ENCODE measurements around the gene ZNF624.

Gene ZNF624

GRCh38 chr17:16662936-16663335 lies 9.3 kb upstream of the ZNF624 start:
- Histone ChIP-seq H3K4me3 (ENCODE audit: insufficient read length, low read depth) (no peak overlapping the region), H3K27me3 (ENCODE audit: insufficient read depth, insufficient read length) (peaks cover 12% of the 10 kb centered on the region), H3K9ac (ENCODE audit: insufficient read length, low read depth) (no peak overlapping the region), H3K4me1 (ENCODE audit: insufficient read depth, insufficient read length) (no peaks in the 10 kb centered on the region), H3K9me3 (ENCODE audit: insufficient read depth, low read length) (peaks cover 10% of the 10 kb centered on the region), H3K36me3 (ENCODE audit: insufficient read depth, insufficient read length, low read length) (no peaks in the 10 kb centered on the region)
- DNase-seq (ENCODE audit: low read depth, low spot score): no peak
- TF ChIP-seq YY1 (IDR thresholded peaks at IDR 0.05; ENCODE audit: insufficient read depth, insufficient read length) (no peak), ZNF274 (IDR thresholded peaks at IDR 0.05; ENCODE audit: low read depth, low read length) (no peak), SUZ12 (IDR thresholded peaks at IDR 0.05; ENCODE audit: extremely low read depth, insufficient read depth, insufficient read length) (no peak)

- Histone ChIP-seq H3K9me3 (ENCODE audit: insufficient read depth, low read length) (peaks cover 24% of the 10 kb centered on the region), H3K4me1 (ENCODE audit: insufficient read depth, insufficient read length) (no peaks in the 10 kb centered on the region), H3K4me3 (ENCODE audit: insufficient read length, low read depth) (no peak overlapping the region), H3K9ac (ENCODE audit: insufficient read length, low read depth) (no peak overlapping the region), H3K36me3 (ENCODE audit: insufficient read depth, insufficient read length, low read length) (no peaks in the 10 kb centered on the region), H3K27me3 (ENCODE audit: insufficient read depth, insufficient read length) (no peaks in the 10 kb centered on the region)
- TF ChIP-seq ZNF274 (IDR thresholded peaks at IDR 0.05; ENCODE audit: low read depth, low read length) (no peak), YY1 (IDR thresholded peaks at IDR 0.05; ENCODE audit: insufficient read depth, insufficient read length) (no peak), SUZ12 (IDR thresholded peaks at IDR 0.05; ENCODE audit: extremely low read depth, insufficient read depth, insufficient read length) (no peak)
- DNase-seq (ENCODE audit: low read depth, low spot score): no peak
These were observed 7.6 kb upstream of the ZNF624 start for GRCh38 chr17:16661217-16661616.

- Histone ChIP-seq H3K9ac (ENCODE audit: insufficient read length, low read depth) (peak overlapping the region; percentile 82), H3K9me3 (ENCODE audit: insufficient read depth, low read length) (peaks cover 17% of the 10 kb centered on the region), H3K4me3 (ENCODE audit: insufficient read length, low read depth) (peak overlapping the region; percentile 63), H3K4me1 (ENCODE audit: insufficient read depth, insufficient read length) (no peaks in the 10 kb centered on the region), H3K27me3 (ENCODE audit: insufficient read depth, insufficient read length) (no peaks in the 10 kb centered on the region), H3K36me3 (ENCODE audit: insufficient read depth, insufficient read length, low read length) (no peaks in the 10 kb centered on the region)
- TF ChIP-seq YY1 (IDR thresholded peaks at IDR 0.05; ENCODE audit: insufficient read depth, insufficient read length) (no peak), ZNF274 (IDR thresholded peaks at IDR 0.05; ENCODE audit: low read depth, low read length) (no peak), SUZ12 (IDR thresholded peaks at IDR 0.05; ENCODE audit: extremely low read depth, insufficient read depth, insufficient read length) (no peak)
- no peak for DNase-seq (ENCODE audit: low read depth, low spot score)
These were observed 743 bp downstream of the ZNF624 start for GRCh38 chr17:16652847-16653366.

GRCh38 chr17:16652252-16652651 lies 1.4 kb downstream of the ZNF624 start:
- Histone ChIP-seq H3K9me3 (ENCODE audit: insufficient read depth, low read length) (peaks cover 10% of the 10 kb centered on the region; the same call in 1 of the 2 replicates), H3K9ac (ENCODE audit: insufficient read length, low read depth) (no peak overlapping the region), H3K4me1 (ENCODE audit: insufficient read depth, insufficient read length) (no peaks in the 10 kb centered on the region), H3K36me3 (ENCODE audit: insufficient read depth, insufficient read length, low read length) (no peaks in the 10 kb centered on the region), H3K27me3 (ENCODE audit: insufficient read depth, insufficient read length) (no peaks in the 10 kb centered on the region), H3K4me3 (ENCODE audit: insufficient read length, low read depth) (no peak overlapping the region)
- no peak for DNase-seq (ENCODE audit: low read depth, low spot score)
- TF ChIP-seq SUZ12 (IDR thresholded peaks at IDR 0.05; ENCODE audit: extremely low read depth, insufficient read depth, insufficient read length): no peak
- no peak for TF ChIP-seq YY1 (IDR thresholded peaks at IDR 0.05; ENCODE audit: insufficient read depth, insufficient read length)
- TF ChIP-seq ZNF274 (IDR thresholded peaks at IDR 0.05; ENCODE audit: low read depth, low read length): no peak

- Histone ChIP-seq H3K36me3 (ENCODE audit: insufficient read depth, insufficient read length, low read length) (no peaks in the 10 kb centered on the region), H3K4me3 (ENCODE audit: insufficient read length, low read depth) (no peak overlapping the region), H3K27me3 (ENCODE audit: insufficient read depth, insufficient read length) (no peaks in the 10 kb centered on the region), H3K9me3 (ENCODE audit: insufficient read depth, low read length) (no peaks in the 10 kb centered on the region), H3K9ac (ENCODE audit: insufficient read length, low read depth) (no peak overlapping the region), H3K4me1 (ENCODE audit: insufficient read depth, insufficient read length) (no peaks in the 10 kb centered on the region)
- TF ChIP-seq YY1 (IDR thresholded peaks at IDR 0.05; ENCODE audit: insufficient read depth, insufficient read length) (no peak), SUZ12 (IDR thresholded peaks at IDR 0.05; ENCODE audit: extremely low read depth, insufficient read depth, insufficient read length) (no peak), ZNF274 (IDR thresholded peaks at IDR 0.05; ENCODE audit: low read depth, low read length) (no peak)
- no peak for DNase-seq (ENCODE audit: low read depth, low spot score)
These were observed 4.1 kb downstream of the ZNF624 start for GRCh38 chr17:16649585-16649984.

- no peaks in the 10 kb centered on the region for H3K36me3 ChIP-seq (ENCODE audit: insufficient read depth, insufficient read length, low read length)
- H3K4me1 ChIP-seq (ENCODE audit: insufficient read depth, insufficient read length): no peaks in the 10 kb centered on the region
- no peak overlapping the region for H3K4me3 ChIP-seq (ENCODE audit: insufficient read length, low read depth)
- DNase-seq (ENCODE audit: low read depth, low spot score): no peak
- H3K9me3 ChIP-seq (ENCODE audit: insufficient read depth, low read length): no peaks in the 10 kb centered on the region
- TF ChIP-seq SUZ12 (IDR thresholded peaks at IDR 0.05; ENCODE audit: extremely low read depth, insufficient read depth, insufficient read length) (no peak), ZNF274 (IDR thresholded peaks at IDR 0.05; ENCODE audit: low read depth, low read length) (no peak), YY1 (IDR thresholded peaks at IDR 0.05; ENCODE audit: insufficient read depth, insufficient read length) (no peak)
- no peak overlapping the region for H3K9ac ChIP-seq (ENCODE audit: insufficient read length, low read depth)
- H3K27me3 ChIP-seq (ENCODE audit: insufficient read depth, insufficient read length): no peaks in the 10 kb centered on the region
These were observed 14.2 kb downstream of the ZNF624 start for GRCh38 chr17:16639438-16639837.

- no peak for DNase-seq (ENCODE audit: low read depth, low spot score)
- Histone ChIP-seq H3K4me1 (ENCODE audit: insufficient read depth, insufficient read length) (no peaks in the 10 kb centered on the region), H3K9ac (ENCODE audit: insufficient read length, low read depth) (no peak overlapping the region), H3K36me3 (ENCODE audit: insufficient read depth, insufficient read length, low read length) (no peaks in the 10 kb centered on the region), H3K9me3 (ENCODE audit: insufficient read depth, low read length) (peaks cover 91% of the 10 kb centered on the region), H3K4me3 (ENCODE audit: insufficient read length, low read depth) (no peak overlapping the region), H3K27me3 (ENCODE audit: insufficient read depth, insufficient read length) (no peaks in the 10 kb centered on the region)
- TF ChIP-seq SUZ12 (IDR thresholded peaks at IDR 0.05; ENCODE audit: extremely low read depth, insufficient read depth, insufficient read length) (no peak), ZNF274 (IDR thresholded peaks at IDR 0.05; ENCODE audit: low read depth, low read length) (no peak; the same call in 1 of the 2 replicates), YY1 (IDR thresholded peaks at IDR 0.05; ENCODE audit: insufficient read depth, insufficient read length) (no peak)
These were observed 30.4 kb downstream of the ZNF624 start for GRCh38 chr17:16623282-16623681.
